ENCODE results near the gene HDHD5.

DNA sequence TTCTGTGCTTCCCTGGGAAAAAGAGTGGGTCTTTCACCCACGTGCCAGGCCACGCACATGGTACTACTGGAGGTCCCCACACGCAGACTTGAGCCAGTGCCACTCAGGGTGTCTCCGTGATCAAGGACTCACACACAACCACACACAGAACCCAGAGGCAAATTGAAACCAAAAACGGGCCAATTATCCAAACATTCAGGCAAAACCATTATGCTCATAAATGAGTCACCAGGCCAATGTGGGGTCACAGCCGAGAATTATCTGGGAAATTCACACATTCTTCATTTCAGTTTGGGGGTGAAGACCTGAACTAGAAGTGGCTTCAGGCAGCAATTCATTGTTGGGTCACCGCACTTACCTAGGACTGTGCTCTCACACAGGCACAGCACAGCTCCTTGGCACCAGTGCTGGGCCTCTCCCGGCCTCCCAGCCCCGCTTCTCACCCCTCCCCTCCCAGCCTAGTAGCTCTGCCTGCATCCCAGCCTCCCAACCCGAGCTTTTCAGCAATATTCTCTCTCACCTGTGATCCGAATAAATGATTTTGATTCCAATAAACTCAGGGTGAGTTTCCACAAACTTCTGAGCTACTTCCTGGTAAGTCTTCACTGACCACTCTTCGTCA lies 32.2 kb upstream of the HDHD5 start:
- TF ChIP-seq POLR2A (IDR thresholded peaks at IDR 0.05) (no peak), CTCF (IDR thresholded peaks at IDR 0.05) (no peak), POLR2AphosphoS5 (IDR thresholded peaks at IDR 0.05) (no peak), EP300 (IDR thresholded peaks at IDR 0.05) (no peak)

Data from suprapubic skin (tissue), 4 donors.